ENCODE data around the gene FAM13A. TPM values are rescaled to one million over a fixed set of nuclear protein-coding genes. Genes with fewer than 3 reads are reported as not detected.

Gene FAM13A
- total and polyA plus RNA-seq, 2 of the 13 experiments (the other 11 are each of a cell fraction or from before 2014, with no cell fraction given) = 1.2 to 36.2 TPM

DNA sequence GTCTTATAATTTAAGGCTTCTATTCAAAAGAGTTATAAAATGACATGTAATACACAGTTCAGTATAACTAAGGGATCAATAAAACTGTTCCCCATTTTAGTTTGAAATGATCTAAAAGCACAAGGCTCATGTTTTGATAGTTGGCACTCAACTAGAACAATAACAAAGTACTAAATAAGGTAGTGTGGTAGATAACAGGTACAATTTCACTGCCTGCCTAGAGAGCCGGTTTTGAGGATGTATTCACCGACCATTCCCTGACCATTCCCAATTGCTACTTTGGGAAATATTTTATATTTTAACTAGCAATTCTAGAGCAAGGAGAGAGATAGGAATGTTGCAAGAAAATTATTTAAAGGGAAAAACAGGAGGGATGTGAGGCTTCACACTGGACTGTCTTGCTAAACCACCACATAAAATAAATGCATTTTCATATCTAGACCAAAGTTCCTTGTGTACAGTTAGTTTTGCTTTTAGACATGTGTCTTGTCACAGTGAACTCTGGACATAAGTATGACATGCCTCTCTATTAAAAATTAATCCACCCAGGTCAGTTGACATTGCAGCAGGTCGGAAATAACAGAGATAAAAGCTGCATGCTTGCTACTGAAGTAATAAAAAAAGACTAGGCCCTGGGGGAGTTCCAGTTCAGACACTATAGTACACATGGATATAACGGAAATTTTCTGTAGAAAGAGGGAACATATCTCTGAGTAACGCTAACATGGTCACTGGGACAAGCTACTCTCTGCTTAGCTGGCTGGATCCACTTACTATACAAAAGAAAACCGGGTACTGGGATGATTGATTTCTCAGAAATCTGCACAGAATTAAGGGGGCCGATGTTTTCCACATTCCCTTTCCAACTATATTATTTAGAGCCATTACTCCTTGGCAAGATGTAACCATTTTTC, 303.1 kb downstream of the FAM13A start (continued):
- TF ChIP-seq KLF15 (CRISPR knock-in tag; IDR thresholded peaks at IDR 0.05; ENCODE audit: borderline replicate concordance) = no peak
- 0 out of 2 replicates have a peak, but pooled peaks have one; percentile 21 for TF ChIP-seq ZNF710 (CRISPR knock-in tag; IDR thresholded peaks at IDR 0.05; ENCODE audit: borderline replicate concordance)
- TF ChIP-seq ARID5B (CRISPR knock-in tag; IDR thresholded peaks at IDR 0.05) = peak; percentile 80
- peak; percentile 44; the same call in 1 of the 2 replicates for TF ChIP-seq BCL6 (CRISPR knock-in tag; IDR thresholded peaks at IDR 0.05)
- peak; percentile 60; the same call in 1 of the 3 replicates for TF ChIP-seq MXI1 (IDR thresholded peaks at IDR 0.05; ENCODE audit: borderline replicate concordance, low read depth, low read length)
- TF ChIP-seq FOXO1 (CRISPR knock-in tag; IDR thresholded peaks at IDR 0.05) = peak; percentile 11; the same call in 1 of the 2 replicates
- TF ChIP-seq, protein P1, sequence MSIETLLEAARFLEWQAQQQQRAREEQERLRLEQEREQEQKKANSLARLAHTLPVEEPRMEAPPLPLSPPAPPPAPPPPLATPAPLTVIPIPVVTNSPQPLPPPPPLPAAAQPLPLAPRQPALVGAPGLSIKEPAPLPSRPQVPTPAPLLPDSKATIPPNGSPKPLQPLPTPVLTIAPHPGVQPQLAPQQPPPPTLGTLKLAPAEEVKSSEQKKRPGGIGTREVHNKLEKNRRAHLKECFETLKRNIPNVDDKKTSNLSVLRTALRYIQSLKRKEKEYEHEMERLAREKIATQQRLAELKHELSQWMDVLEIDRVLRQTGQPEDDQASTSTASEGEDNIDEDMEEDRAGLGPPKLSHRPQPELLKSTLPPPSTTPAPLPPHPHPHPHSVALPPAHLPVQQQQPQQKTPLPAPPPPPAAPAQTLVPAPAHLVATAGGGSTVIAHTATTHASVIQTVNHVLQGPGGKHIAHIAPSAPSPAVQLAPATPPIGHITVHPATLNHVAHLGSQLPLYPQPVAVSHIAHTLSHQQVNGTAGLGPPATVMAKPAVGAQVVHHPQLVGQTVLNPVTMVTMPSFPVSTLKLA (IDR thresholded peaks at IDR 0.05) = peak; percentile 17; the same call in 1 of the 2 replicates
- no peak for TF ChIP-seq RORA (CRISPR knock-in tag; IDR thresholded peaks at IDR 0.05)
- no peak for TF ChIP-seq JUNB (CRISPR knock-in tag; IDR thresholded peaks at IDR 0.05; ENCODE audit: borderline replicate concordance)
- no peak for TF ChIP-seq SOX13 (IDR thresholded peaks at IDR 0.05)
- TF ChIP-seq SOX13 (CRISPR knock-in tag; conservative IDR thresholded peaks at IDR 0.05 in 1 of 2, IDR thresholded peaks at IDR 0.05 in 1 of 2) = peak in 1 of 2 experiments; percentile 62; a peak in 2 of 4 replicates
- no peak for TF ChIP-seq CHD2 (IDR thresholded peaks at IDR 0.05; ENCODE audit: low read depth, low read length)
- peak; percentile 29; the same call in 1 of the 2 replicates for TF ChIP-seq ZMYM4 (CRISPR knock-in tag; IDR thresholded peaks at IDR 0.05)
- TF ChIP-seq, protein P2, sequence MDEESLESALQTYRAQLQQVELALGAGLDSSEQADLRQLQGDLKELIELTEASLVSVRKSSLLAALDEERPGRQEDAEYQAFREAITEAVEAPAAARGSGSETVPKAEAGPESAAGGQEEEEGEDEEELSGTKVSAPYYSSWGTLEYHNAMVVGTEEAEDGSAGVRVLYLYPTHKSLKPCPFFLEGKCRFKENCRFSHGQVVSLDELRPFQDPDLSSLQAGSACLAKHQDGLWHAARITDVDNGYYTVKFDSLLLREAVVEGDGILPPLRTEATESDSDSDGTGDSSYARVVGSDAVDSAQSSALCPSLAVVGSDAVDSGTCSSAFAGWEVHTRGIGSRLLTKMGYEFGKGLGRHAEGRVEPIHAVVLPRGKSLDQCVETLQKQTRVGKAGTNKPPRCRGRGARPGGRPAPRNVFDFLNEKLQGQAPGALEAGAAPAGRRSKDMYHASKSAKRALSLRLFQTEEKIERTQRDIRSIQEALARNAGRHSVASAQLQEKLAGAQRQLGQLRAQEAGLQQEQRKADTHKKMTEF (CRISPR knock-in tag; IDR thresholded peaks at IDR 0.05) = 0 out of 2 replicates have a peak, but pooled peaks have one; percentile 57
- TF ChIP-seq PBX2 (CRISPR knock-in tag; IDR thresholded peaks at IDR 0.05) = 0 out of 2 replicates have a peak, but pooled peaks have one; percentile 39
- TF ChIP-seq ZNF121 (CRISPR knock-in tag; IDR thresholded peaks at IDR 0.05) = no peak
